ENCODE results near the gene DCUN1D3. TPM values are rescaled to one million over a fixed set of nuclear protein-coding genes. Genes with fewer than 3 reads are reported as not detected.

The DCUN1D3 gene
- total RNA-seq, 2 experiments from 2014 or later, result 3.1 to 4.5 TPM

- H3K4me1 ChIP-seq (ENCODE audit: insufficient read depth, low read length, poor library complexity, severe bottlenecking), result peaks cover 20% of the 10 kb centered on the region
- intact Hi-C loops (cut with micrococcal nuclease; ENCODE audit: unreplicated experiment), result no loop called here
- ChIA-PET CTCF (ENCODE audit: unreplicated experiment) (no interaction called here), POLR2A (no interaction called here)
- H3K9me3 ChIP-seq (ENCODE audit: low read length), result no peaks in the 10 kb centered on the region
- H3K9me2 ChIP-seq (ENCODE audit: insufficient read depth, low read length), result no peaks in the 10 kb centered on the region
- no peak for DNase-seq (ENCODE audit: low spot score)
- no peak overlapping the region for H3K4me3 ChIP-seq (ENCODE audit: low read depth, low read length, poor library complexity, severe bottlenecking)
- no peak overlapping the region for H3K4me2 ChIP-seq (ENCODE audit: low read length)
- no TSS peak for BruUV-seq (replicated peaks)
- no peak overlapping the region for H2AFZ ChIP-seq (ENCODE audit: low read length)
- no peak overlapping the region for H3K27ac ChIP-seq (ENCODE audit: low read depth, low read length, poor library complexity, severe bottlenecking)
- no peaks in the 10 kb centered on the region; the same call in 1 of the 2 replicates for H3K79me2 ChIP-seq (ENCODE audit: insufficient read depth, low read depth, low read length)
- H4K20me1 ChIP-seq (ENCODE audit: insufficient read depth, low read length), result 0 out of 2 replicates have a peak, but pooled peaks cover 4% of the 10 kb centered on the region
- no peaks in the 10 kb centered on the region for H3K36me3 ChIP-seq (ENCODE audit: insufficient read depth, low read length)
- TF ChIP-seq EZH2phosphoT487 (IDR thresholded peaks at IDR 0.05; ENCODE audit: borderline replicate concordance, low read depth, low read length) (no peak), CTCF (conservative IDR thresholded peaks at IDR 0.05; ENCODE audit: low read length) (no peak)
These were observed 29.9 kb downstream of the DCUN1D3 start for GRCh38 chr16:20870122-20870820.

- CTCF ChIA-PET (ENCODE audit: unreplicated experiment), result no interaction called here
- Histone ChIP-seq H3K4me1 (ENCODE audit: insufficient read depth, low read length, poor library complexity, severe bottlenecking) (peaks cover 6% of the 10 kb centered on the region), H3K9me3 (ENCODE audit: low read length) (no peaks in the 10 kb centered on the region), H3K27ac (ENCODE audit: low read depth, low read length, poor library complexity, severe bottlenecking) (no peak overlapping the region), H3K9me2 (ENCODE audit: insufficient read depth, low read length) (no peaks in the 10 kb centered on the region), H3K4me3 (ENCODE audit: low read depth, low read length, poor library complexity, severe bottlenecking) (no peak overlapping the region), H3K79me2 (ENCODE audit: insufficient read depth, low read depth, low read length) (no peaks in the 10 kb centered on the region; the same call in 1 of the 2 replicates), H4K20me1 (ENCODE audit: insufficient read depth, low read length) (0 out of 2 replicates have a peak, but pooled peaks cover 2% of the 10 kb centered on the region), H3K36me3 (ENCODE audit: insufficient read depth, low read length) (no peaks in the 10 kb centered on the region), H3K4me2 (ENCODE audit: low read length) (no peak overlapping the region), H2AFZ (ENCODE audit: low read length) (no peak overlapping the region)
- no TSS peak for BruUV-seq (replicated peaks)
- TF ChIP-seq EZH2phosphoT487 (IDR thresholded peaks at IDR 0.05; ENCODE audit: borderline replicate concordance, low read depth, low read length) (no peak), CTCF (conservative IDR thresholded peaks at IDR 0.05; ENCODE audit: low read length) (no peak)
- intact Hi-C loops (cut with micrococcal nuclease; ENCODE audit: unreplicated experiment), result no loop called here
- no peak for DNase-seq (ENCODE audit: low spot score)
- POLR2A ChIA-PET, result no interaction called here
These were observed 31.3 kb downstream of the DCUN1D3 start for GRCh38 chr16:20868890-20869289.

GRCh38 chr16:20867585-20867984 is 32.6 kb downstream of the DCUN1D3 start:
- ChIA-PET POLR2A (interaction anchor here (0.5 kb wide), 1 partner anchor 13 kb away, joined by 3 read pairs; no protein-coding TSS in a partner anchor), CTCF (ENCODE audit: unreplicated experiment) (interaction anchor here (0.8 kb wide), 1 partner anchor 17 kb away, joined by 3 read pairs; no protein-coding TSS in a partner anchor)
- no peak for TF ChIP-seq CTCF (conservative IDR thresholded peaks at IDR 0.05; ENCODE audit: low read length)
- TF ChIP-seq EZH2phosphoT487 (IDR thresholded peaks at IDR 0.05; ENCODE audit: borderline replicate concordance, low read depth, low read length), result no peak
- Histone ChIP-seq H3K4me3 (ENCODE audit: low read depth, low read length, poor library complexity, severe bottlenecking) (no peak overlapping the region), H4K20me1 (ENCODE audit: insufficient read depth, low read length) (no peaks in the 10 kb centered on the region), H3K9me2 (ENCODE audit: insufficient read depth, low read length) (no peaks in the 10 kb centered on the region), H3K36me3 (ENCODE audit: insufficient read depth, low read length) (0 out of 2 replicates have a peak, but pooled peaks cover 1% of the 10 kb centered on the region), H3K4me2 (ENCODE audit: low read length) (no peak overlapping the region), H3K79me2 (ENCODE audit: insufficient read depth, low read depth, low read length) (no peaks in the 10 kb centered on the region), H3K27ac (ENCODE audit: low read depth, low read length, poor library complexity, severe bottlenecking) (no peak overlapping the region), H3K4me1 (ENCODE audit: insufficient read depth, low read length, poor library complexity, severe bottlenecking) (no peaks in the 10 kb centered on the region), H3K9me3 (ENCODE audit: low read length) (no peaks in the 10 kb centered on the region), H2AFZ (ENCODE audit: low read length) (no peak overlapping the region)
- no TSS peak for BruUV-seq (replicated peaks)
- no peak for DNase-seq (ENCODE audit: low spot score)
- intact Hi-C loops (cut with micrococcal nuclease; ENCODE audit: unreplicated experiment), result no loop called here
